Breast epithelium (tissue), 4 donors: ENCODE measurements around the gene UMODL1. TPM values are rescaled to one million over a fixed set of nuclear protein-coding genes. Genes with fewer than 3 reads are reported as not detected.

Experiments
- DNase-seq, 2 donors: peaks; one replicate each; pipeline ENCODE4 v3.0.0-alpha.2; 2019; ENCODE audit warnings: low spot score in 2 of 2
- H3K27ac ChIP-seq, 2 donors: fragments of 200-600 bp; sonication (generic) in 1 of 2; one replicate each; pipeline ENCODE4 v1.5.1; 2016 to 2019; ENCODE audit warnings: mild to moderate bottlenecking in 1 of 2
- H3K27me3 ChIP-seq, 2 donors: fragments of 200-600 bp; sonication (generic) in 1 of 2; one replicate each; pipeline versions ENCODE4 v1.5.1 to v1.6.0; 2017 to 2019; ENCODE audit warnings: control low read depth in 1 of 2, mild to moderate bottlenecking in 1 of 2
- H3K36me3 ChIP-seq: fragments of 200-600 bp; one replicate; pipeline ENCODE4 v1.5.1; 2019
- H3K4me1 ChIP-seq, 2 donors: fragments of 200-600 bp; sonication (generic); one replicate each; pipeline ENCODE4 v1.5.1; 2016 to 2019; ENCODE audit warnings: control low read depth in 1 of 2
- H3K4me3 ChIP-seq, 3 donors: fragments of 200-600 bp; sonication (generic); 1 replicate in 2 of 3; 2 replicates in 1 of 3; pipeline ENCODE4 v1.5.1; 2016 to 2019; ENCODE audit warnings: mild to moderate bottlenecking in 3 of 3, moderate library complexity in 2 of 3
- H3K9me3 ChIP-seq, 2 donors: fragments of 200-600 bp; sonication (generic) in 1 of 2; one replicate each; pipeline ENCODE4 v1.5.1; 2016 to 2019; ENCODE audit warnings: control low read depth in 1 of 2
- POLR2A ChIP-seq: fragments of 450-650 bp; IDR thresholded peaks from one replicate; pipeline ENCODE4 v1.6.1; 2016; ENCODE audit warnings: antibody characterized with exemption, mild to moderate bottlenecking, moderate library complexity
- POLR2AphosphoS5 ChIP-seq, 3 donors: sonication (generic); formaldehyde crosslinking; IDR thresholded peaks; one replicate each; pipeline ENCODE4 v1.6.1; 2017; ENCODE audit warnings: antibody characterized with exemption in 3 of 3
- intact Hi-C: fragments of 100-400 bp; cut with DNase I; formaldehyde crosslinking; loops from one replicate; pipeline ENCODE4 v1.15.1; 2023; ENCODE audit warnings: low total_unique reads
- total RNA-seq, 3 donors: library from RNA; depleted of rRNA; stranded (reverse); fragments of >200 nt; gene quantifications; one replicate each; pipeline ENCODE4 v1.1.0, GENCODE V29; 2016
- TF ChIP-seq, protein P1 (sequence below), 3 donors: fragments of 450-650 bp; IDR thresholded peaks; one replicate each; pipeline ENCODE4 v1.5.1; 2016 to 2017; ENCODE audit warnings: antibody characterized with exemption in 3 of 3, mild to moderate bottlenecking in 3 of 3, moderate library complexity in 3 of 3

Gene UMODL1
- total RNA-seq, 3 donors from 2014 or later: not detected

DNA sequence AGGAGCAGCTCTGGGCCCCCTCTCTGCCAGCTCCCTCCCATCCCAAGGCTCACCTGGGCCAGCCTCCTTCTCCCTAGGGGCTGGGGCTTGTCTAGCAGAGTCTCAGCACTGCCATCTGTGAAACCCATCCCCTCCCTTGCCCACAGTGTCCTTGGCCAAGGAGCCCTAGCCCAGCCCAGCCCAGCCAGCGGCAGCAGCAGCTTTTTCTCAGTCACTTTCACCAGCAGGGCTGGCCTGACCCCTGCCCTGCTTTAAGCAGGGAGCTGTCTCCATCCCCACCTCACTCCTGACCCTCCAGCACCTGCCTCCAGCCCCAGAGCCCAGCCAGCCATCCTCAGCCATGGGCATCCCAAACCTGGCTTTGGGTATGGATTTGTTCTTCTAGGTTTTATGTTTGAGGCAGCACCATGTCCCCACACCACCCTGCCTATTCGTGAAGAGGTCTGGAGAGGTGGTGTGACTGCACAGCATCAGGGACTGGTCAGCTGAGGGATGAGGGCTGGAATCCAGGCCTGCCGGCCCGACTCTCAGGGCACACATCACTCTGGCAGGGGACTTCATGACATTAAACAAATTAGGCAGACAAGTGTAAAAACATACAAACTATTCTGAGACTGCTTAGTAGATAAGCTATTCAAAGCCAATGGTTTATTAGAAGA, 111.7 kb downstream of the UMODL1 start:
- no peaks in the 10 kb centered on the region for H3K4me1 ChIP-seq
- no peaks in the 10 kb centered on the region for H3K9me3 ChIP-seq
- no peak overlapping the region for H3K27ac ChIP-seq
- no peaks in the 10 kb centered on the region for H3K36me3 ChIP-seq
- TF ChIP-seq POLR2A (no peak), POLR2AphosphoS5 (IDR thresholded peaks at IDR 0.05) (no peak)
- TF ChIP-seq, protein P1, sequence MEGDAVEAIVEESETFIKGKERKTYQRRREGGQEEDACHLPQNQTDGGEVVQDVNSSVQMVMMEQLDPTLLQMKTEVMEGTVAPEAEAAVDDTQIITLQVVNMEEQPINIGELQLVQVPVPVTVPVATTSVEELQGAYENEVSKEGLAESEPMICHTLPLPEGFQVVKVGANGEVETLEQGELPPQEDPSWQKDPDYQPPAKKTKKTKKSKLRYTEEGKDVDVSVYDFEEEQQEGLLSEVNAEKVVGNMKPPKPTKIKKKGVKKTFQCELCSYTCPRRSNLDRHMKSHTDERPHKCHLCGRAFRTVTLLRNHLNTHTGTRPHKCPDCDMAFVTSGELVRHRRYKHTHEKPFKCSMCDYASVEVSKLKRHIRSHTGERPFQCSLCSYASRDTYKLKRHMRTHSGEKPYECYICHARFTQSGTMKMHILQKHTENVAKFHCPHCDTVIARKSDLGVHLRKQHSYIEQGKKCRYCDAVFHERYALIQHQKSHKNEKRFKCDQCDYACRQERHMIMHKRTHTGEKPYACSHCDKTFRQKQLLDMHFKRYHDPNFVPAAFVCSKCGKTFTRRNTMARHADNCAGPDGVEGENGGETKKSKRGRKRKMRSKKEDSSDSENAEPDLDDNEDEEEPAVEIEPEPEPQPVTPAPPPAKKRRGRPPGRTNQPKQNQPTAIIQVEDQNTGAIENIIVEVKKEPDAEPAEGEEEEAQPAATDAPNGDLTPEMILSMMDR (IDR thresholded peaks at IDR 0.05): no peak
- H3K4me3 ChIP-seq: no peak overlapping the region
- DNase-seq: peak in 1 of 2 donors; percentile 13
- intact Hi-C loops: no loop called here
- H3K27me3 ChIP-seq: no peaks in the 10 kb centered on the region

DNA sequence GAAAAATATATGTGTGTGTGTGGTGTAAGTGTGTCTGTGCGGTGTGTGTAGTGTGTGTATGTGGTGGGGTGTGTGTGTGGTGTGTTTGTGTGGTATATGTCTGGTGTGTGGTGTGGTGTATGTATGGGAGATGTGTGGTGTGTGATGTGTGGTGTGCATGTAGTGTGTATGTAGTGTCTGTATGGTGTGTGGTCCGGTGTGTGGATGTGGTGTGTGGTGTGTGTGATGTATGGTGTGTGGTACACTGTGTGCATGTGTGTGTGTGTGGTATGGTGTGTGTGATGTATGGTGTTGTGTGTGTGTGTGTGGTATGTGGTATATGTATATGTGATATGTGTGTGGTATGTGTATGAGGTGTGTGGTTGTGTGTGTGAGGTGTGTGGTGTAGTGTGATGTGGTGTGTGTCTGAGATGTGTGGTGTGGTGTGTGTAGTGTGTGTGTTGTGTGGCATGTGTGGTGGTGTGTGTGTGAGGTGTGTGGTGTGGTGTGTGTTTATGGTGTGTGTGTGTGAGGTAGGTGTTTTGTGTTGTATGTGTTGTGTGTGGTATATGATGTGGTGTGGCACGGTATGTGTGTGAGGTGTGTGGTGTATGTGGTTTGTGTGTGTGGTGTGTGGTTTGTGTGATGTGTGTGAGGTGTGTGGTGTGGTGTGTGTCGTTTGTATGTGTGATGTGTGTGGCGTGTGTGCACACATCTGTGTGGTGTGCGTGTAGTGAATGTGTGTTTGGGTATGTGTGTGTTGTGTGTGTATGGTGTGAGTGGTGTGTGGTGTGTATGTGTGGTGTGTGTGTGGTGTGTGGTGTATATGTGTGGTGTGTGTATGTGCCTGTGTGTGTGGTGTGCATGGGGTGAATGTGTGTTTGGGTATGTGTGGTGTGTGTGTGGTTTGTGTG, 112.5 kb downstream of the UMODL1 start:
- no peaks in the 10 kb centered on the region for H3K36me3 ChIP-seq
- H3K4me3 ChIP-seq: no peak overlapping the region
- no peaks in the 10 kb centered on the region for H3K27me3 ChIP-seq
- H3K4me1 ChIP-seq: no peaks in the 10 kb centered on the region
- intact Hi-C loops: no loop called here
- no peaks in the 10 kb centered on the region for H3K9me3 ChIP-seq
- peak in 1 of 2 donors; percentile 5 for DNase-seq
- TF ChIP-seq POLR2AphosphoS5 (IDR thresholded peaks at IDR 0.05): no peak
- TF ChIP-seq, protein P1 (IDR thresholded peaks at IDR 0.05): no peak
- TF ChIP-seq POLR2A: no peak
- H3K27ac ChIP-seq: no peak overlapping the region

DNA sequence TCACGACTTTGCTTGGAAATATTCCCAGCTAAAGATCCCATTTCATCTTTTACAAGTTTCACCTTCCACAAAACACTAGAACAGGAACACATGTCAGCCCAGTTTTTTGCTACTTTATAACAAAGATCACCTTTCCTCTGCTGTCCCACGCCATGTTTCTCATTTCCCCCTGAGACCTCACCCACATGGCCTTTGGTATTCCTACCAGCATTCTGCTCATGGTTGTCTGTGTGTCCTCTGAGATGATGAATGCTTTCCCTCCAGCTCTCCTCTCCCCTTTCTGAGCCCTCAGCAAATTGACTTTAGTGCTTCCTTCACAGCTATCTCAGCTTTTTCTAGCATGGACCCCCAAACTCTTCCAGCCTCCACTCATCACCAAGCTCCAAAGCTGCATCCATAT, 115.5 kb downstream of the UMODL1 start:
- intact Hi-C loops: no loop called here
- no peaks in the 10 kb centered on the region for H3K36me3 ChIP-seq
- H3K27ac ChIP-seq: no peak overlapping the region
- DNase-seq: no peak
- no peaks in the 10 kb centered on the region for H3K27me3 ChIP-seq
- TF ChIP-seq POLR2A (no peak), POLR2AphosphoS5 (IDR thresholded peaks at IDR 0.05) (no peak)
- TF ChIP-seq, protein P1 (IDR thresholded peaks at IDR 0.05): no peak
- no peak overlapping the region for H3K4me3 ChIP-seq
- H3K9me3 ChIP-seq: no peaks in the 10 kb centered on the region
- no peaks in the 10 kb centered on the region for H3K4me1 ChIP-seq

GRCh38 chr21:42187976-42188653, 117.0 kb downstream of the UMODL1 start:
- intact Hi-C loops: no loop called here
- Histone ChIP-seq H3K27me3 (no peaks in the 10 kb centered on the region), H3K36me3 (no peaks in the 10 kb centered on the region), H3K9me3 (no peaks in the 10 kb centered on the region), H3K4me3 (peak overlapping the region in 1 of 3 donors; percentile 25), H3K4me1 (no peaks in the 10 kb centered on the region), H3K27ac (peak overlapping the region; percentile 72 to 84)
- TF ChIP-seq, protein P1 (IDR thresholded peaks at IDR 0.05): no peak
- TF ChIP-seq POLR2A (no peak), POLR2AphosphoS5 (IDR thresholded peaks at IDR 0.05) (no peak)
- peak in 1 of 2 donors; percentile 48 for DNase-seq
